ENCODE results near the gene CCAR1. TPM values are rescaled to one million over a fixed set of nuclear protein-coding genes. Genes with fewer than 3 reads are reported as not detected.

Gene CCAR1
- total and polyA plus RNA-seq, 2 experiments from 2014 or later = 32.4 to 53.2 TPM

DNA sequence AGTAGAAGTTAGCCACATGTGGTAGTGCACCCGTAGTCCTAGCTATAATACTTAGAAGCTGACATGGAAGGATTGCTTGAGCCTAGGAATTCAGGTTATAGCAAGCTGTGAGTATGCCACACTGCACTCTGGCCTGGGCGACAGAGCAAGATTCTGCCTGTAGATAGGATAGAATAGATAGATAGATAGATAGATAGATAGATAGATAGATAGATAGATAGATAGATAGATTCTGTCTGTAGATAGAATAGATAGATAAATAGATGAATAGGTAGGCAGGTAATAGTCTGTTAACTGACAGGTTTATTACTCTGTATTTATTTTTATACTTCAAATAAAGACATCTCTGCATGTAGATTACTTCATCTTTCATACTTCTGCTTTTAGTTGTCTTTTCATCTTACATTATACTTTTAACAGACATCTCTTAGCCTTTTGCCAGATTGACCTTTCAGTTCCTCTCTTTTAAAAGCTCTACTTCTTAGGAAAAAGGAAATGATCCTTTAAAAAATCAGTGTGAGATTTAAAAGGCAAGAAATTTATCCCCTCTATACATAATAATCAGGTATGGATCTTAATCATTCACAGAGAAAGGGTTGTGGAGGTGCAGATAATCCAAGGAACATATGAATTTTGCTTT, 31.8 kb downstream of the CCAR1 start:
- DNase-seq = no peak
- TF ChIP-seq EZH2phosphoT487 (IDR thresholded peaks at IDR 0.05; ENCODE audit: insufficient read depth, low read depth) (no peak), EZH2 (IDR thresholded peaks at IDR 0.05; ENCODE audit: insufficient read depth, poor library complexity, severe bottlenecking) (no peak)
- Histone ChIP-seq H3F3A (ENCODE audit: insufficient read depth) (0 out of 2 replicates have a peak, but pooled peaks cover 5% of the 10 kb centered on the region), H4K20me1 (ENCODE audit: insufficient read depth) (no peaks in the 10 kb centered on the region), H3K27me3 (replicated peaks; ENCODE audit: insufficient read depth) (no peaks in the 10 kb centered on the region), H3K9me3 (ENCODE audit: low read depth) (no peaks in the 10 kb centered on the region), H3K27ac (no peak overlapping the region), H3K4me2 (ENCODE audit: unreplicated experiment) (no peak overlapping the region), H3K9me2 (ENCODE audit: insufficient read depth) (no peaks in the 10 kb centered on the region), H3K9ac (no peak overlapping the region), H3K4me3 (no peak overlapping the region), H2AFZ (no peak overlapping the region), H3K79me2 (ENCODE audit: insufficient read depth) (peaks cover 40% of the 10 kb centered on the region; the same call in 1 of the 2 replicates), H3K4me1 (ENCODE audit: insufficient read depth) (no peaks in the 10 kb centered on the region), H3K36me3 (ENCODE audit: low read depth) (peaks cover 90% of the 10 kb centered on the region)
- in situ Hi-C loops (cut with MboI) = no loop called here
- 44 to 56% methylated on average over 2 of the region's 2 CpGs for WGBS, 2 experiments (ENCODE audit: low coverage in 1 of 2, low lambda C conversion rate in 2 of 2, missing lambda C conversion rate in 2 of 2)

DNA sequence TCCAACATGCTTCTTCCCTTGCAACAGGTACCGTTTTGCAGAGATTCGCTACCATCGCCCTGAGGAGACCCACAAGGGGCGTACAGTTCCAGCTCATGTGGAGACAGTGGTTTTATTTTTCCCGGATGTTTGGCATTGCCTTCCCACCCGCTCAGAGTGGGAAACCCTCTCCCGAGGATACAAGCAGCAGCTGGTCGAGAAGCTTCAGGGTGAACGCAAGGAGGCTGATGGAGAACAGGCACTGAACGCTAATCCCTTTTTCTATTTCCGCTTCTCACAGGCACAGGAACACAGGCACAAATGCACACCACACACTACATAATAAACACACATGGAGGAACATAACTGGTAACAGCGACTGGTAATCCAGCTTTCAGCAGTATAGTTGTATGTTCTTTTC, 35.2 kb downstream of the CCAR1 start:
- Histone ChIP-seq H3K36me3 (ENCODE audit: low read depth) (peaks cover 85% of the 10 kb centered on the region), H3K9me2 (ENCODE audit: insufficient read depth) (no peaks in the 10 kb centered on the region), H3K9ac (no peak overlapping the region), H3K27ac (no peak overlapping the region), H3F3A (ENCODE audit: insufficient read depth) (0 out of 2 replicates have a peak, but pooled peaks cover 5% of the 10 kb centered on the region), H3K79me2 (ENCODE audit: insufficient read depth) (peaks cover 26% of the 10 kb centered on the region), H3K4me2 (ENCODE audit: unreplicated experiment) (no peak overlapping the region), H3K27me3 (replicated peaks; ENCODE audit: insufficient read depth) (no peaks in the 10 kb centered on the region), H2AFZ (no peak overlapping the region), H3K9me3 (ENCODE audit: low read depth) (no peaks in the 10 kb centered on the region), H4K20me1 (ENCODE audit: insufficient read depth) (no peaks in the 10 kb centered on the region), H3K4me3 (no peak overlapping the region), H3K4me1 (ENCODE audit: insufficient read depth) (no peaks in the 10 kb centered on the region)
- TF ChIP-seq EZH2phosphoT487 (IDR thresholded peaks at IDR 0.05; ENCODE audit: insufficient read depth, low read depth) (no peak), EZH2 (IDR thresholded peaks at IDR 0.05; ENCODE audit: insufficient read depth, poor library complexity, severe bottlenecking) (no peak)
- no peak for DNase-seq
- 90 to 93% methylated on average over 12 of the region's 12 CpGs for WGBS, 2 experiments (ENCODE audit: low coverage in 1 of 2, low lambda C conversion rate in 2 of 2, missing lambda C conversion rate in 2 of 2)
- in situ Hi-C loops (cut with MboI) = no loop called here

DNA sequence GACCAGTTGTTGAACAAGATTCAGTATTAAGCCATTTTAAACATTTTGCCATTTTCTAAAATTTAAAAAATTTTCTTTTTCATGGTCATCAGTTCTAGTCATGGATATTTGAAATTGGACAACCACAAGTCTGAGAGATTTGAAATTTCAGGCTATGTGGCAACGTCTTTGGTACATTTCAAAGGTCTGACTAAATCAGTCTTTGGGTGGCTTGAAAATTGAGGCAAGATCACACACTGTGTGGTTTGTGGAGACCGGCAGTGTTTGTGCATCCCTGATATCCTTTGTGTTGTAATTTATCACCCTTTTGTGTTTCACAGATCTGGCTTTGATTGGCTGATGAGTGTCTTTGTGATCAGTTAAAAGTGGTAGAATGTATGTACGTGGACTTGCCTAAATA, 35.7 kb downstream of the CCAR1 start:
- Histone ChIP-seq H3K27me3 (replicated peaks; ENCODE audit: insufficient read depth) (no peaks in the 10 kb centered on the region), H3K9ac (no peak overlapping the region), H3K79me2 (ENCODE audit: insufficient read depth) (peaks cover 27% of the 10 kb centered on the region), H3K27ac (no peak overlapping the region), H3K9me2 (ENCODE audit: insufficient read depth) (no peaks in the 10 kb centered on the region), H3K36me3 (ENCODE audit: low read depth) (peaks cover 86% of the 10 kb centered on the region), H2AFZ (no peak overlapping the region), H4K20me1 (ENCODE audit: insufficient read depth) (no peaks in the 10 kb centered on the region), H3K9me3 (ENCODE audit: low read depth) (no peaks in the 10 kb centered on the region), H3K4me2 (ENCODE audit: unreplicated experiment) (no peak overlapping the region), H3K4me1 (ENCODE audit: insufficient read depth) (no peaks in the 10 kb centered on the region), H3K4me3 (no peak overlapping the region), H3F3A (ENCODE audit: insufficient read depth) (0 out of 2 replicates have a peak, but pooled peaks cover 5% of the 10 kb centered on the region)
- TF ChIP-seq EZH2 (IDR thresholded peaks at IDR 0.05; ENCODE audit: insufficient read depth, poor library complexity, severe bottlenecking) (no peak), EZH2phosphoT487 (IDR thresholded peaks at IDR 0.05; ENCODE audit: insufficient read depth, low read depth) (no peak)
- DNase-seq = peak; percentile 3
- WGBS, 2 experiments (ENCODE audit: low coverage in 1 of 2, low lambda C conversion rate in 2 of 2, missing lambda C conversion rate in 2 of 2) = 74 to 88% methylated on average over 3 of the region's 3 CpGs
- in situ Hi-C loops (cut with MboI) = no loop called here

DNA sequence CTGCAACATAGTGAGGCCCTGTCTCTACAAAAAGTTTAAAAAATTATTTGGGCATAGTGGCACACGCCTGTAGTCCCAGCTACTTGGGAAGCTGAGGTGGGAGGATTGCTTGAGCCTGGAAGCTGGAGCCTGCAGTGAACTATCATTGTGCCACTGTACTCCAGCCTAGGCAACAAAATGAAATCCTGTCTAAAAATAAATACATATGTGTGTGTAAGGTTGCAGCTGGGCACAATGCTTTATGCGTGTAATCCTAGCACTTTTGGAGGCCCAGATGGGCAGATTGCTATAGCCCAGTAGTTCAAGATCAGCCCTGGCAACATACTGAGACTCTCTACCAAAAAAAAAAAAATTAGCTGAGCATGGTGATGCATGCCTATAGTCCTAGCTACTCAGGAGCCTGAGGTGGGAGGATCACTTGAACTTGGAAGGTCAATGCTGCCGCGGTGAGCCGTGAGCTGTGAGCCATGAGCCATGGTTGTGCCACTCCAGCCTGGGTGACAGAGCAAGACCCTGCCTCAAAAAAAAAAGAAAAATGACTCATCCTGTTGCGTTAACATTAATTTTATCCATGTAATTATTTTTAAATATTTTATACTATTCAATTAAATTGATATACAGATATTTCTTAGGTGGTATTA, 38.3 kb downstream of the CCAR1 start:
- DNase-seq = no peak
- Histone ChIP-seq H3K4me2 (ENCODE audit: unreplicated experiment) (no peak overlapping the region), H3K4me1 (ENCODE audit: insufficient read depth) (no peaks in the 10 kb centered on the region), H3K9me3 (ENCODE audit: low read depth) (no peaks in the 10 kb centered on the region), H2AFZ (no peak overlapping the region), H3K27ac (no peak overlapping the region), H3K9ac (no peak overlapping the region), H3K27me3 (replicated peaks; ENCODE audit: insufficient read depth) (no peaks in the 10 kb centered on the region), H3K4me3 (no peak overlapping the region), H3F3A (ENCODE audit: insufficient read depth) (no peaks in the 10 kb centered on the region), H3K9me2 (ENCODE audit: insufficient read depth) (no peaks in the 10 kb centered on the region), H3K36me3 (ENCODE audit: low read depth) (peaks cover 72% of the 10 kb centered on the region), H4K20me1 (ENCODE audit: insufficient read depth) (no peaks in the 10 kb centered on the region), H3K79me2 (ENCODE audit: insufficient read depth) (peaks cover 17% of the 10 kb centered on the region)
- in situ Hi-C loops (cut with MboI) = no loop called here
- no peak for TF ChIP-seq EZH2 (IDR thresholded peaks at IDR 0.05; ENCODE audit: insufficient read depth, poor library complexity, severe bottlenecking)
- no peak for TF ChIP-seq EZH2phosphoT487 (IDR thresholded peaks at IDR 0.05; ENCODE audit: insufficient read depth, low read depth)
- 97 to 99% methylated on average over 6 of the region's 6 CpGs for WGBS, 2 experiments (ENCODE audit: low coverage in 1 of 2, low lambda C conversion rate in 2 of 2, missing lambda C conversion rate in 2 of 2)

All from GM23248 (cell line).